HG03565 (cell line): Measurements from ENCODE around the gene FBXL16.

Source experiments
- ATAC-seq: cut with Tn5 transposase; IDR thresholded peaks from one replicate; pipeline ENCODE4 v1.9.1; 2021; ENCODE audit warnings: mild to moderate bottlenecking, moderate library complexity; ENCODE audit not compliant: unreplicated experiment

FBXL16 gene

DNA sequence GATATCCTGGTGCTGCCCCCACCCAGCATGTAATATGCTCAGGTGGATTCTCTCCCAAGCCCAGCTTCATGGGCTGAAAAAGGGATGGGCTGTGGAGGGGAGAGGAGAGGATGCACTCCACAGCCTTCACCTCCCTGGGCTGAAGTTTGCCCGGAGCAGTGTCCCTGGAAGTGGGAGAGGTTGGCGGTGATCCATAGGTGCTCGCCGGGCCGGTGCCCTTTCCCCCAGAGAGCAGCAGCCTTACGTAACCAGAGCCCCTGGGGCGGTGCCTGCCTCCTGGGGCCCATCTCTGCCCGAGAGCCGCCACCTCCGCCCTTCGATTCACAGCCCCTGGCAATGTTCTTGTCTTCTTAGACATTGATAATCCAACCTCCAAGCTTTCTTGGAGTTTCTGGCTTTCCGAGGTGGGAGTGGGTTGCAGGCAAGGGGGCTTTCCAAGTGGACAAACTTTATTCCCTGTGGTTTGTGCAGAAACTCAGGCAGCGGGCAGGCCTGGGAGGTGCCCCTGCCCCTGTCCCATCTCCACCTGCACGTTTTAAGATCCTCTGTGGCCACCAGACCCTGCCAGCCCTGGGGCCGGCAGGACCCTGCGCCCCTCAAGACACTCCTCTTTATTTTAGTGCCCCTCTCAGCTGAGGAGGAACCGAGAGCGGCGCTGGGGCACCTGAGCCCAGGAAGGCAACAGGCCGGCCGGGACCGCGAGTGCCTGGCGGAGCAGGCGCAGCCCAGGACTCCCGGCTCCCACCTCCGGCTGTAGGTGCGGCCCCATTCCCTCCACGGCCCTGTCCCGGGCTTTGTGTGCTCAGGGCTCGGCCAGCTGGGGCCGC lies 59.5 kb downstream of the FBXL16 start:
- ATAC-seq, result no peak

DNA sequence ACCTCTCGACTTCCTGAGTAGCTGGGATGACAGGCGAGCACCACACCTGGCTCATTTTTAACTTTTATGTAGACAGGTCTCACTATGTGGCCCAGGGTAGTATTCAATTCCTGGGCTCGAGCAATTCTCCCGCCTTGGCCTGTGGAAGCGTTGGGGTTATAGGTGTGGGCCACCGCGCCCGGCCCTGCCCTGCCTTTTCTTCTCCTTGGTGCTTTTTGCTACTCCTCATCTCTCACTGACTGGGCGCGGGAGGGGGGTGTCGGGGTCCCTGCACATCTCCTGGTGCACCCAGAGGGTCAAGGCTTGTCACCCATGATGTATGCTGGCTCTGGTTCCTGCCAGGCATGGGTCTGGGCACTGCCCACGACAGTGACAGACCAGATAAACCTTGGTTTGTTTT lies 61.0 kb downstream of the FBXL16 start:
- ATAC-seq, result no peak

DNA sequence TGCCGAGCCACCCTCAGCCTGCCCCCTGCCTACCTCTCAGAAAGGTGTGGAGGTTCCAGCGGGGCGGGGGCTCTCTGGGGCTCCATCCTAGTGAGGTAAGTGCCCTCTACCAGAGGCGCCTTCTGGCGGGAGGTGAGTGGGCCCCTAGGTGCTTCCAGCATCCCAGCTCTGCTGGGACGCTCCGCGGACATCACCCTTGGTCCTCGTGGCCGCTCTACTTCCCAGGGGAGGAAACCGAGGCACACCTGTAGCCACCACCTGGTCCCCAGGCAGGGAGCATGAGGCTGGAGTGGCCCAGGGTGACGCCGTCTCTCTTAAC lies 62.6 kb downstream of the FBXL16 start:
- no peak for ATAC-seq
